HL-60 (cell line): ENCODE measurements around the gene EYS.

Source experiments
- GABPA ChIP-seq: IDR thresholded peaks from 2 replicates; pipeline ENCODE4 v1.6.1; 2012; ENCODE audit warnings: low read depth
- POLR2AphosphoS5 ChIP-seq: IDR thresholded peaks from 2 replicates; pipeline ENCODE4 v1.6.1; 2012; ENCODE audit warnings: low read depth
- REST ChIP-seq: IDR thresholded peaks from 2 replicates; pipeline ENCODE4 v1.6.1; 2012; ENCODE audit warnings: low read depth; ENCODE audit not compliant: insufficient replicate concordance
- SPI1 ChIP-seq: IDR thresholded peaks from 2 replicates; pipeline ENCODE4 v1.6.1; 2012; ENCODE audit warnings: low read depth, mild to moderate bottlenecking, borderline replicate concordance
- TF ChIP-seq, protein P1 (sequence below): IDR thresholded peaks from one replicate; pipeline ENCODE4 v1.5.1; 2011; ENCODE audit warnings: low read length, control low read depth, inconsistent platforms; ENCODE audit not compliant: insufficient read depth

DNA sequence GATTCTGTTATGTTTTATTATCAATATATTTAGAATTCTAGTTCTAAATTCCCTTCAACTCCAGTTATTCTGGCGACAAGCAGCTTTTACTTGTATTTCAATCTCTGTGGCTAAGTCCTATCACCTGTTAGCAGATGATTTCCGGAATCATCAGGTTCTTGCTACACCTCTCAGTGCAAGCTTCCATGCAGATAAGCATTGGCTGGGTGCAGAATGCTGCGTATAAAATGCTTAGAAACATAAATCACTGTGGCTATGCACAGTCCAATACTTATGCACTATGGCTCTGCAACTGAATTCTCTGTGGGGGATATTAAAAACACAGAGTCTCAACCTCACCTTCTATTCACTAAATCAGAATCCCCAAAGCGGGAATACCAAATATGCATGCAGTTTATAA lies 720.0 kb downstream of the EYS start:
- TF ChIP-seq REST = no peak
- TF ChIP-seq, protein P1, sequence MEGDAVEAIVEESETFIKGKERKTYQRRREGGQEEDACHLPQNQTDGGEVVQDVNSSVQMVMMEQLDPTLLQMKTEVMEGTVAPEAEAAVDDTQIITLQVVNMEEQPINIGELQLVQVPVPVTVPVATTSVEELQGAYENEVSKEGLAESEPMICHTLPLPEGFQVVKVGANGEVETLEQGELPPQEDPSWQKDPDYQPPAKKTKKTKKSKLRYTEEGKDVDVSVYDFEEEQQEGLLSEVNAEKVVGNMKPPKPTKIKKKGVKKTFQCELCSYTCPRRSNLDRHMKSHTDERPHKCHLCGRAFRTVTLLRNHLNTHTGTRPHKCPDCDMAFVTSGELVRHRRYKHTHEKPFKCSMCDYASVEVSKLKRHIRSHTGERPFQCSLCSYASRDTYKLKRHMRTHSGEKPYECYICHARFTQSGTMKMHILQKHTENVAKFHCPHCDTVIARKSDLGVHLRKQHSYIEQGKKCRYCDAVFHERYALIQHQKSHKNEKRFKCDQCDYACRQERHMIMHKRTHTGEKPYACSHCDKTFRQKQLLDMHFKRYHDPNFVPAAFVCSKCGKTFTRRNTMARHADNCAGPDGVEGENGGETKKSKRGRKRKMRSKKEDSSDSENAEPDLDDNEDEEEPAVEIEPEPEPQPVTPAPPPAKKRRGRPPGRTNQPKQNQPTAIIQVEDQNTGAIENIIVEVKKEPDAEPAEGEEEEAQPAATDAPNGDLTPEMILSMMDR = no peak
- no peak for TF ChIP-seq GABPA
- TF ChIP-seq POLR2AphosphoS5 = no peak
- TF ChIP-seq SPI1 = no peak
